WI38 (cell line): ENCODE measurements around the gene GNL2.

ENCODE experiments used
- H3K4me3 ChIP-seq: 2 replicates; pipeline ENCODE4 v1.5.1; 2011; ENCODE audit warnings: low read depth, mild to moderate bottlenecking, control low read depth, low read length
- TF ChIP-seq, protein P1 (sequence below): IDR thresholded peaks from 2 replicates; pipeline ENCODE4 v1.5.1; 2012; ENCODE audit warnings: low read depth, mild to moderate bottlenecking, control low read depth, low read length

The GNL2 gene

GRCh38 chr1:37595440-37596181 lies at the start of gene GNL2:
TSS of gene GNL2 (minus strand) at chr1:37595937. CDS start at chr1:37595822, 115 bp downstream.
- peak within 1 kb of the TSS; percentile 98 for H3K4me3 ChIP-seq
- TF ChIP-seq, protein P1, sequence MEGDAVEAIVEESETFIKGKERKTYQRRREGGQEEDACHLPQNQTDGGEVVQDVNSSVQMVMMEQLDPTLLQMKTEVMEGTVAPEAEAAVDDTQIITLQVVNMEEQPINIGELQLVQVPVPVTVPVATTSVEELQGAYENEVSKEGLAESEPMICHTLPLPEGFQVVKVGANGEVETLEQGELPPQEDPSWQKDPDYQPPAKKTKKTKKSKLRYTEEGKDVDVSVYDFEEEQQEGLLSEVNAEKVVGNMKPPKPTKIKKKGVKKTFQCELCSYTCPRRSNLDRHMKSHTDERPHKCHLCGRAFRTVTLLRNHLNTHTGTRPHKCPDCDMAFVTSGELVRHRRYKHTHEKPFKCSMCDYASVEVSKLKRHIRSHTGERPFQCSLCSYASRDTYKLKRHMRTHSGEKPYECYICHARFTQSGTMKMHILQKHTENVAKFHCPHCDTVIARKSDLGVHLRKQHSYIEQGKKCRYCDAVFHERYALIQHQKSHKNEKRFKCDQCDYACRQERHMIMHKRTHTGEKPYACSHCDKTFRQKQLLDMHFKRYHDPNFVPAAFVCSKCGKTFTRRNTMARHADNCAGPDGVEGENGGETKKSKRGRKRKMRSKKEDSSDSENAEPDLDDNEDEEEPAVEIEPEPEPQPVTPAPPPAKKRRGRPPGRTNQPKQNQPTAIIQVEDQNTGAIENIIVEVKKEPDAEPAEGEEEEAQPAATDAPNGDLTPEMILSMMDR, result no peak

- TF ChIP-seq, protein P1, result no peak
- H3K4me3 ChIP-seq, result no peak overlapping the region
These were observed 45.3 kb upstream of the GNL2 start for GRCh38 chr1:37641059-37641458.

- H3K4me3 ChIP-seq, result no peak overlapping the region
- TF ChIP-seq, protein P1, result no peak
These were observed 40.7 kb upstream of the GNL2 start for GRCh38 chr1:37636435-37636834.

GRCh38 chr1:37634992-37635902 lies 39.5 kb upstream of the GNL2 start:
- TF ChIP-seq, protein P1, result no peak

DNA sequence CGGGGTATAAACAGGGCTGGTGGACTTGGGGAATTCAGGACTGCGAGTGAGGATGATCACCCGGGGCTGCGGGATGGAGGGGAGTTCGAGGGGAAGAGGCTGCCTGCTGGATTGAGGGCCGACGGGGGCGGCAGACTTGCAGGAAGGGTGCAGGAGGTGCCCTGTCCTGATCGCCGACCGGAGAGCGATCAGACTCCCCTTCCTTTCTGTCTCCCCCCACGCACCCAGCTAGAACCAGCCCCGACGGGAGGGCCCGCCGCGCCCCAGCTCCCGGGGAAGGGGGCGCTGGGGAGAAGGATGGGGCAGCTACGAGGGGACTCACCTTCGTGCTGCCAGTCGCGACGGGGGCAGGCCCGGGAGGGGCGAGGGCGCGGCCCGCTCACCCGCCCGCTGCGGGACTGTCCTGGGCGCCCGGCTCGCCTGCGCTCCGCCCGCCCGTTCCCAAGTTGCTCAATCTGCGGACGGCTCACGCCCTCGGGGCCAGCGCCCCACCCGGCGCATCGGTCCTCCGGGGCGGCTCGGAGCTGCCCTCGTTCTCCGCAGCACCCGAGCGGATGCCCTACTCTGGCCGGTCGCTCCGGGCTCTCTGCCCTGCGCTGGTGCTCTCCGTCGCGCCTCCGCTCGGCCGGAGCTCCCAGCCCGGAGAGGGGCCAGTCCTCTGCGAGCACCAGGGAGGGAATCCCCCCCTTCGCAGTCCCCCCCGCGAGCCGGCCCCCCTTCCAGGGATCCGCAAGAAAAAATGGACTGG lies 38.7 kb upstream of the GNL2 start, which contains the start of gene RSPO1:
TSS of gene RSPO1 (minus strand) at position 649 of the 748 bp plus-strand sequence. CDS start 5,231 bp downstream, outside the sequence.
- TF ChIP-seq, protein P1, result no peak
- H3K4me3 ChIP-seq, result no peak within 1 kb of the TSS

More at GRCh38 chr1:37634992-37635902, 39.5 kb upstream of the GNL2 start:
- no peak overlapping the region for H3K4me3 ChIP-seq

DNA sequence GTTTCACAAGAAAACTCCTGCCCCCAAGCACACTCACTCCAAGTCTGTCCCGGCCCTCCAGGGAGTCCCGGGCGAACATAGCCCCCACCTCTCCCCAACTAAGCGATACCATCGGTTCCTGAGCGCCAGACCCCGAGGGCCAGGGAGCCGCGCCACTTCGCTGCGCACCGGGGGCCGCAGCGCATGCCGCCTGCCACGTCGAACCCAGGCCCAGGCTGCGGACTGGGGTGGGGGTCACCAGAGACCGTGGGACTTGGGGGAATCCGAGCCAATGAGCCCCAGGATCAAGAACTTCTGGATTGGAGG lies 38.2 kb upstream of the GNL2 start:
- TF ChIP-seq, protein P1, result no peak
- no peak overlapping the region for H3K4me3 ChIP-seq
